Upper lobe of left lung (tissue), 6 donors: Measurements from ENCODE around the gene SPN. TPM values are rescaled to one million over a fixed set of nuclear protein-coding genes. Genes with fewer than 3 reads are reported as not detected.
A peak's percentile ranks its signal among the peaks of the same experiment; 100 is the strongest.

ENCODE experiments used
- ATAC-seq, 2 donors: fragments of 200-7000 bp; cut with Tn5 transposase; one replicate each; pipeline ENCODE4 v1.9.1; 2022; ENCODE audit warnings: mild to moderate bottlenecking in 2 of 2, moderate library complexity in 2 of 2; ENCODE audit not compliant: low FRiP score in 2 of 2
- DNase-seq, 2 donors: peaks; one replicate each; pipeline ENCODE4 v3.0.0-alpha.2; 2019 to 2020
- H3K27ac ChIP-seq, 4 donors: fragments of 200-600 bp; sonication (generic); one replicate each; pipeline ENCODE4 v1.5.1; 2016 to 2019
- H3K27me3 ChIP-seq, 4 donors: fragments of 200-600 bp; sonication (generic); one replicate each; pipeline ENCODE4 v1.5.1; 2017 to 2019
- H3K36me3 ChIP-seq, 4 donors: fragments of 200-600 bp; sonication (generic); one replicate each; pipeline ENCODE4 v1.5.1; 2016 to 2019
- H3K4me1 ChIP-seq, 4 donors: fragments of 200-600 bp; sonication (generic); one replicate each; pipeline ENCODE4 v1.5.1; 2018 to 2019
- H3K4me3 ChIP-seq, 4 donors: fragments of 200-600 bp; sonication (generic); one replicate each; pipeline ENCODE4 v1.5.1; 2017 to 2019; ENCODE audit warnings: mild to moderate bottlenecking in 2 of 4, moderate library complexity in 1 of 4
- H3K9me3 ChIP-seq, 4 donors: fragments of 200-600 bp; sonication (generic); one replicate each; pipeline ENCODE4 v1.5.1; 2018 to 2019
- EP300 ChIP-seq, 4 donors: sonication (generic); formaldehyde crosslinking; IDR thresholded peaks; one replicate each; pipeline ENCODE4 v1.5.1; 2017; ENCODE audit warnings: antibody characterized with exemption in 4 of 4, control low read depth in 2 of 4
- POLR2A ChIP-seq, 4 donors: fragments of 450-650 bp; IDR thresholded peaks; one replicate each; pipeline ENCODE4 v1.5.1; 2016 to 2017; ENCODE audit warnings: antibody characterized with exemption in 4 of 4, mild to moderate bottlenecking in 2 of 4
- POLR2AphosphoS5 ChIP-seq, 2 donors: sonication (generic); formaldehyde crosslinking; IDR thresholded peaks; one replicate each; pipeline ENCODE4 v1.5.1; 2017; ENCODE audit warnings: antibody characterized with exemption in 2 of 2
- WGBS, 2 donors: methylation state at CpG; one replicate each; pipeline ENCODE4 v1.1.5; 2017 to 2018; 5-methylcytosine and 5-hydroxymethylcytosine counted together
- total RNA-seq, 6 donors: library from RNA; depleted of rRNA in 4 of 6; stranded (reverse); fragments of >200 nt in 4 of 6; gene quantifications; one replicate each; pipeline versions ENCODE4 v1.1.0 to v1.2.1, GENCODE V29; 2016 to 2021
- TF ChIP-seq, protein P1 (sequence below), 6 experiments: fragments of 450-650 bp in 4 of 6; fragments of 200-600 bp in 2 of 6; sonication (generic) in 2 of 6; IDR thresholded peaks; one replicate each; pipeline ENCODE4 v1.5.1; 2016 to 2019; ENCODE audit warnings: antibody characterized with exemption in 6 of 6
- donor health status: DM: no; HTN: no; CAD: no; lungs with moderate emphysema.
- donor health status: DM: no; HTN: yes; CAD: no; lungs with severe emphysema.

SPN gene
- total RNA-seq, 6 donors from 2014 or later: 16.8 to 112 (median 39.7) TPM

DNA sequence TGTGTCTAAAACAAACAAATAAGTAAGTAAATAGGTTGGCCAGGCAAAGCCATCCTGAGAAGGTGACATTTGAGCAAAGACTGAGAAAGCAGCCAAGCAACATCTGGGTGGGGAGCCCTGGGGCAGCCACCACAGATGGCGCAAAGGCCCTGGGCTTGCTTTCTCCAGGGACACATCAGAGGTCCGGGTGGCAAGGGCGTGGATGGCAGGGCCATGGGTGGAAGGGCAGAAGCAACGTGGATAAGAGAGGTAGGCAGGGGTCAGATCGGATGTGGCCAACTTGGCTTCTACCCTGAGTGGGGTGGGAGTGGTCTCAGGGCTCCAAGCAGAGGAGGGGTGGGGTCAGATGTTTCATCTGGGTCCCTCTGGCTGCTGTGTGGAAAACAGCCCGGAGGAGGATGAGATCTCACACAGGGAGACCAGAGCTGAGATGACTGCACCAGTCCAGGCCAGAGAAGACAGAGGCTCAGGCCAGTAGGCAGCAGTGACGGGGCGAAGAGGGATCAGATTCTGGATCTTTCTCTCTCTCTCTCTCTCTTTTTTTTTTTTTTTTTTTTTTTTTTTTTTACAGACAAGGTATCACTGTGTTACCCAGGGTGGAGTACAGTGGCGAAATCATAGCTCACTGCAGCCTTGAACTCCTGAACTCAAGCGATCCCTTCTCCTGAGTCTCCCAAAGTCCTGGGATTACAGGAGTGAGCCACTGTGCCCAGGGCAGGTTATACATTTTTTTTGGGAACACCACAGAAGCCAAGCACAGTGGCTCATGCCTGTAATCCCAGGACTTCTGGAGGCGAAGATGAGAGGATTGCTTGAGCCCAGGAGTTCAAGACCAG, 6.1 kb upstream of the SPN start:
- Histone ChIP-seq H3K27ac (no peak overlapping the region), H3K9me3 (no peaks in the 10 kb centered on the region), H3K4me1 (peaks cover 0 to under 1% (median 0%) of the 10 kb centered on the region in 4 donors), H3K4me3 (no peak overlapping the region), H3K27me3 (no peaks in the 10 kb centered on the region), H3K36me3 (no peaks in the 10 kb centered on the region)
- DNase-seq (no peak), ATAC-seq (no peak)
- TF ChIP-seq, protein P1, sequence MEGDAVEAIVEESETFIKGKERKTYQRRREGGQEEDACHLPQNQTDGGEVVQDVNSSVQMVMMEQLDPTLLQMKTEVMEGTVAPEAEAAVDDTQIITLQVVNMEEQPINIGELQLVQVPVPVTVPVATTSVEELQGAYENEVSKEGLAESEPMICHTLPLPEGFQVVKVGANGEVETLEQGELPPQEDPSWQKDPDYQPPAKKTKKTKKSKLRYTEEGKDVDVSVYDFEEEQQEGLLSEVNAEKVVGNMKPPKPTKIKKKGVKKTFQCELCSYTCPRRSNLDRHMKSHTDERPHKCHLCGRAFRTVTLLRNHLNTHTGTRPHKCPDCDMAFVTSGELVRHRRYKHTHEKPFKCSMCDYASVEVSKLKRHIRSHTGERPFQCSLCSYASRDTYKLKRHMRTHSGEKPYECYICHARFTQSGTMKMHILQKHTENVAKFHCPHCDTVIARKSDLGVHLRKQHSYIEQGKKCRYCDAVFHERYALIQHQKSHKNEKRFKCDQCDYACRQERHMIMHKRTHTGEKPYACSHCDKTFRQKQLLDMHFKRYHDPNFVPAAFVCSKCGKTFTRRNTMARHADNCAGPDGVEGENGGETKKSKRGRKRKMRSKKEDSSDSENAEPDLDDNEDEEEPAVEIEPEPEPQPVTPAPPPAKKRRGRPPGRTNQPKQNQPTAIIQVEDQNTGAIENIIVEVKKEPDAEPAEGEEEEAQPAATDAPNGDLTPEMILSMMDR (IDR thresholded peaks at IDR 0.05): no peak
- no peak for TF ChIP-seq EP300 (IDR thresholded peaks at IDR 0.05)
- no peak for TF ChIP-seq POLR2AphosphoS5 (IDR thresholded peaks at IDR 0.05)
- no peak for TF ChIP-seq POLR2A (IDR thresholded peaks at IDR 0.05)
- 76 to 82% methylated on average over 10 to 11 of the region's 11 CpGs for WGBS, 2 donors

DNA sequence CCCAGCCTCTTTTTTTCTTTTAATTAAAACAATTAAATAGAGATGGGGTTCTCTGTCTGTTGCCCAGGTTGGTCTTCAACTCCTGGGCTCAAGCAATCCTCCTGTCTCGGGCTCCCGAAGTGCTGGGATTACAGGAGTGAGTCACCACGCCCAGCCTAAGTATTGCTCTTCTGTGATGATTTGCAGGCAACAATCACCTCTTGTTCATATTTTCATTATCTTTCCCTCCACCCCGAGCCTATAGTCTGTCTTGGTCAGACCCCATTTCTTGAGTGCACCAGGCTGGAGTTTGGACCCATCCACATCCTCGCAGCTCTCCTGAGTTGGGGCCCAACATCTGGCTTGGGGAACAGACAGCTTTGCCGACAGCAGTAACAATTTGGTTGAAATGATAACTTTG, 4.3 kb upstream of the SPN start:
- WGBS, 2 donors: 81 to 86% methylated on average over 6 of the region's 6 CpGs
- no peak for DNase-seq
- Histone ChIP-seq H3K4me3 (no peak overlapping the region), H3K27ac (no peak overlapping the region), H3K9me3 (no peaks in the 10 kb centered on the region), H3K27me3 (no peaks in the 10 kb centered on the region), H3K4me1 (peaks cover 0 to 9% (median 3%) of the 10 kb centered on the region in 4 donors), H3K36me3 (no peaks in the 10 kb centered on the region)
- ATAC-seq: no peak
- TF ChIP-seq POLR2A (IDR thresholded peaks at IDR 0.05): no peak
- TF ChIP-seq, protein P1 (IDR thresholded peaks at IDR 0.05): no peak
- TF ChIP-seq POLR2AphosphoS5 (IDR thresholded peaks at IDR 0.05): no peak

DNA sequence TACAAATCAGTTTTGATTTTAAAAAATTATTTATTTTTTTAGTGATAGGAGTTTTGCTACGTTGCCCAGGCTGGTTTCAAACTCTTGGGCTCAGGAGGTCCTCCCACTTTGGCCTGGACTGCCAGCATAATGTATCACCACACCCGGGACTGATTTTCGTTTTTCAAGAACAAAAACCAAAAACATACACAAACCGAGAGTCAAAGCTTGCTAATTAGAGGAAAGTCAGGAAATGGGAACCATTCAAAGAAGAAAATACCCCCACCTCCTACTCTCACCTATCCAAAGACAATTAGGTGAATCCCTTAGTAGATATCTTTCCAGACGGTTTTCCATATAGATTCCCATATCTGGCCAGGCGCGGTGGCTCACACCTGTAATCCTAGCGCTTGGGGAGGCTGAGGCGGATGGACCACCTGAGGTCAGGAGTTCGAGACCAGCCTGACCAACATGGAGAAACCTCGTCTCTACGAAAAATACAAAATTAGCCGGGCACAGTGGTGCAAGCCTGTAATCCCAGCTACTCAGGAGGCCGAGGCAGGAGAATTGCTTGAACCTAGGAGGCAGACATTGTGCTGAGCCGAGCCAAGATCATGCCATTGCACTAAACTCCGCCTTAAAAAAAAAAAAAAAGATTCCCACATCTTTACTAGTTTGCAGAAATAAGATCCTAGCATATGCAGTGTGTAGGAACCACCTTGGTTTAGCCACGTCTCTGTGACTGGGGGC, 883 bp upstream of the SPN start:
- H3K4me3 ChIP-seq: peak overlapping the region in 3 of 4 donors; percentile 39 to 45 (median 42)

DNA sequence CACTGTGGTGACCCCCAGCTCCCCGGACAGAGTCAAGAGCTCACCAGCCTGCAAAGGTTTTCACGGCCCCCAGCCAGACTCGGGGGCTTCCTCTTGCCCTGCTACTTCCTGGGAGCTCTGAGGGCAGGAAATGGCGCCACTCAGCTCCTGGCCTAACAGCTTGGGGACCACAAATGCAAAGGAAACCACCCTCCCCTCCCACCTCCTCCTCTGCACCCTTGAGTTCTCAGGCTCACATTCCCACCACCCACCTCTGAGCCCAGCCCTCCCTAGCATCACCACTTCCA, 375 bp upstream of the SPN start:
- ATAC-seq: no peak
- Histone ChIP-seq H3K4me3 (peak overlapping the region in 3 of 4 donors; percentile 39 to 45 (median 42)), H3K36me3 (no peaks in the 10 kb centered on the region), H3K27ac (peak overlapping the region in 2 of 4 donors; percentile 55 to 74), H3K9me3 (no peaks in the 10 kb centered on the region), H3K4me1 (peaks cover 0 to 27% (median 24%) of the 10 kb centered on the region in 4 donors), H3K27me3 (no peaks in the 10 kb centered on the region)
- DNase-seq: peak in 1 of 2 donors; percentile 36
- 37 to 41% methylated on average over 4 of the region's 4 CpGs for WGBS, 2 donors
- TF ChIP-seq POLR2AphosphoS5 (IDR thresholded peaks at IDR 0.05): no peak
- no peak for TF ChIP-seq POLR2A (IDR thresholded peaks at IDR 0.05)
- TF ChIP-seq, protein P1 (IDR thresholded peaks at IDR 0.05): no peak
- no peak for TF ChIP-seq EP300 (IDR thresholded peaks at IDR 0.05)

More for the DNA sequence above, 883 bp upstream of the SPN start:
- Histone ChIP-seq H3K4me1 (peaks cover 0 to 25% (median 22%) of the 10 kb centered on the region in 4 donors), H3K36me3 (no peaks in the 10 kb centered on the region), H3K27me3 (no peaks in the 10 kb centered on the region), H3K27ac (peak overlapping the region in 1 of 4 donors; percentile 74), H3K9me3 (no peaks in the 10 kb centered on the region)
- TF ChIP-seq EP300 (IDR thresholded peaks at IDR 0.05) (no peak), POLR2AphosphoS5 (IDR thresholded peaks at IDR 0.05) (no peak), POLR2A (IDR thresholded peaks at IDR 0.05) (no peak)
- TF ChIP-seq, protein P1 (IDR thresholded peaks at IDR 0.05): no peak
- 67 to 69% methylated on average over 17 of the region's 17 CpGs for WGBS, 2 donors
- DNase-seq: no peak
- ATAC-seq: no peak
